H9 (cell line): Measurements from ENCODE around the gene DGKB. TPM values are rescaled to one million over a fixed set of nuclear protein-coding genes. Genes with fewer than 3 reads are reported as not detected.

Experiments
- DNase-seq: peaks from one replicate; pipeline ENCODE4 v3.0.0-alpha.2; 2017
- H2AFZ ChIP-seq: one replicate; pipeline ENCODE4 v1.6.1; 2013; ENCODE audit warnings: mild to moderate bottlenecking, low read length, control low read depth, moderate library complexity
- H2AK5ac ChIP-seq: 2 replicates; pipeline ENCODE4 v1.6.1; 2013; ENCODE audit warnings: low read length, control low read depth, mixed read lengths; ENCODE audit not compliant: insufficient read length
- H2BK120ac ChIP-seq: one replicate; pipeline ENCODE4 v1.6.1; 2013; ENCODE audit warnings: low read depth, mild to moderate bottlenecking, low read length, control low read depth, inconsistent platforms; ENCODE audit not compliant: poor library complexity, severe bottlenecking
- H2BK12ac ChIP-seq: 2 replicates; pipeline ENCODE4 v1.6.1; 2013; ENCODE audit warnings: low read length, control low read depth, mixed read lengths, low read depth; ENCODE audit not compliant: insufficient read length
- H2BK15ac ChIP-seq: 2 replicates; pipeline ENCODE4 v1.6.1; 2013; ENCODE audit warnings: low read depth, low read length, control low read depth
- H2BK20ac ChIP-seq: one replicate; pipeline ENCODE4 v1.6.1; 2013; ENCODE audit warnings: low read depth, mild to moderate bottlenecking, low read length, control low read depth, inconsistent platforms; ENCODE audit not compliant: poor library complexity, severe bottlenecking
- H2BK5ac ChIP-seq: 2 replicates; pipeline ENCODE4 v1.6.1; 2013; ENCODE audit warnings: low read length, control low read depth, mixed read lengths; ENCODE audit not compliant: insufficient read length
- H3K14ac ChIP-seq: 2 replicates; pipeline ENCODE4 v1.6.1; 2013; ENCODE audit warnings: low read length, control low read depth; ENCODE audit not compliant: insufficient read depth
- H3K18ac ChIP-seq: 2 replicates; pipeline ENCODE4 v1.6.1; 2013; ENCODE audit warnings: low read depth, mild to moderate bottlenecking, mixed read lengths, low read length, control low read depth; ENCODE audit not compliant: insufficient read length
- H3K23ac ChIP-seq: 2 replicates; pipeline ENCODE4 v1.6.1; 2013; ENCODE audit warnings: low read length, control low read depth, mixed read lengths, low read depth; ENCODE audit not compliant: insufficient read length
- H3K23me2 ChIP-seq: 2 replicates; pipeline ENCODE4 v1.6.1; 2013; ENCODE audit warnings: low read depth, mild to moderate bottlenecking, mixed read lengths, low read length, control low read depth; ENCODE audit not compliant: insufficient read length, poor library complexity, severe bottlenecking
- H3K27ac ChIP-seq: 2 replicates; pipeline ENCODE4 v1.5.1; 2013; ENCODE audit warnings: low read length, control low read depth, mixed read lengths, low read depth; ENCODE audit not compliant: insufficient read length
- H3K27me3 ChIP-seq: 2 replicates; pipeline ENCODE4 v1.6.1; 2013; ENCODE audit warnings: low read length, control low read depth, inconsistent platforms; ENCODE audit not compliant: insufficient read depth
- H3K4ac ChIP-seq: 2 replicates; pipeline ENCODE4 v1.6.1; 2013; ENCODE audit warnings: low read depth, mild to moderate bottlenecking, control low read depth, inconsistent platforms, low read length, moderate library complexity
- H3K4me1 ChIP-seq: 2 replicates; pipeline ENCODE4 v1.6.1; 2013; ENCODE audit warnings: low read length, control low read depth, inconsistent platforms; ENCODE audit not compliant: insufficient read depth
- H3K4me2 ChIP-seq: 2 replicates; pipeline ENCODE4 v1.6.1; 2013; ENCODE audit warnings: low read length, control low read depth, mixed read lengths; ENCODE audit not compliant: insufficient read length, insufficient read depth
- H3K56ac ChIP-seq: 2 replicates; pipeline ENCODE4 v1.6.1; 2013; ENCODE audit warnings: low read depth, mild to moderate bottlenecking, mixed read lengths, low read length, control low read depth; ENCODE audit not compliant: insufficient read length
- H3K79me1 ChIP-seq: 2 replicates; pipeline ENCODE4 v1.6.1; 2013; ENCODE audit warnings: low read depth, mild to moderate bottlenecking, moderate library complexity, low read length, control low read depth, inconsistent platforms; ENCODE audit not compliant: insufficient read depth, poor library complexity, severe bottlenecking
- H3K79me2 ChIP-seq: 2 replicates; pipeline ENCODE4 v1.6.1; 2013; ENCODE audit warnings: low read length, control low read depth, inconsistent platforms; ENCODE audit not compliant: insufficient read depth
- H3K9ac ChIP-seq: 2 replicates; pipeline ENCODE4 v1.6.1; 2013; ENCODE audit warnings: low read length, control low read depth, mixed read lengths; ENCODE audit not compliant: insufficient read length; ENCODE audit errors: extremely low read depth
- H3K9me3 ChIP-seq: one replicate; pipeline ENCODE4 v1.6.1; 2013; ENCODE audit warnings: low read depth, low read length, inconsistent platforms; ENCODE audit not compliant: control insufficient read depth
- H3T11ph ChIP-seq: one replicate; pipeline ENCODE4 v1.6.1; 2013; ENCODE audit warnings: mild to moderate bottlenecking, low read length, control low read depth, inconsistent platforms
- H4K20me1 ChIP-seq: one replicate; pipeline ENCODE4 v1.6.1; 2013; ENCODE audit not compliant: control insufficient read depth, insufficient read length, insufficient read depth
- H4K5ac ChIP-seq: 2 replicates; pipeline ENCODE4 v1.6.1; 2013; ENCODE audit warnings: low read depth, mild to moderate bottlenecking, mixed read lengths, low read length, control low read depth; ENCODE audit not compliant: insufficient read length
- H4K8ac ChIP-seq: replicated peaks from 2 replicates; pipeline ENCODE4 v1.6.1; 2013; ENCODE audit warnings: low read length, control low read depth, mixed read lengths, low read depth; ENCODE audit not compliant: insufficient read length
- H4K91ac ChIP-seq: 2 replicates; pipeline ENCODE4 v1.6.1; 2013; ENCODE audit warnings: low read depth, mild to moderate bottlenecking, moderate library complexity, mixed read lengths, low read length, control low read depth; ENCODE audit not compliant: insufficient read length
- H3K27ac Mint-ChIP-seq, 3 experiments: 2 replicates in 2 of 3; 3 replicates in 1 of 3; pipeline ENCODE4 v1.8.0; 2020 to 2021; ENCODE audit warnings: mixed read lengths in 3 of 3, mild to moderate bottlenecking in 1 of 3, moderate library complexity in 1 of 3
- H3K27me3 Mint-ChIP-seq: 2 replicates; pipeline ENCODE4 v1.8.0; 2021; ENCODE audit warnings: low read depth, mild to moderate bottlenecking, moderate library complexity, mixed read lengths
- H3K36me3 Mint-ChIP-seq, 3 experiments: 2 replicates in 2 of 3; 3 replicates in 1 of 3; pipeline ENCODE4 v1.8.0; 2020 to 2021; ENCODE audit warnings: low read depth in 3 of 3, mixed read lengths in 3 of 3; ENCODE audit not compliant: insufficient read depth in 1 of 3
- H3K4me1 Mint-ChIP-seq, 2 experiments: 2 replicates each; pipeline ENCODE4 v1.8.0; 2020; ENCODE audit warnings: mixed read lengths in 2 of 2
- H3K4me3 Mint-ChIP-seq, 2 experiments: 2 replicates in 1 of 2; 3 replicates in 1 of 2; pipeline ENCODE4 v1.8.0; 2020 to 2021; ENCODE audit warnings: mild to moderate bottlenecking in 2 of 2, mixed read lengths in 2 of 2, moderate library complexity in 1 of 2
- H3K9me3 Mint-ChIP-seq, 2 experiments: 2 replicates in 1 of 2; 3 replicates in 1 of 2; pipeline ENCODE4 v1.8.0; 2020; ENCODE audit warnings: mild to moderate bottlenecking in 2 of 2, mixed read lengths in 2 of 2, moderate library complexity in 1 of 2
- WGBS: extraction: QIAGEN DNeasy Blood & Tissue Kit; methylation state at CpG from one replicate; pipeline ENCODE4 v1.1.7; 2013; ENCODE audit warnings: missing lambda C conversion rate, low lambda C conversion rate, mixed read lengths; ENCODE audit not compliant: insufficient read length; ENCODE audit errors: extremely low coverage; 5-methylcytosine and 5-hydroxymethylcytosine counted together
- total RNA-seq: library from RNA; stranded (reverse); gene quantifications from 2 replicates; pipeline ENCODE4 v1.2.1, GENCODE V29; 2021
- TF ChIP-seq, protein P1 (sequence below): fragments of 200-600 bp; sonication (generic); conservative IDR thresholded peaks from 3 replicates; pipeline ENCODE4 v1.8.0; 2021; ENCODE audit warnings: antibody characterized with exemption, mild to moderate bottlenecking

Gene DGKB
- total RNA-seq, 1 experiment from 2014 or later = 0.26 TPM

- no peaks in the 10 kb centered on the region for H3K27me3 ChIP-seq
- no peaks in the 10 kb centered on the region; the same call in 1 of the 2 replicates for H3K4me1 ChIP-seq
- no peak for DNase-seq
- H3K23me2 ChIP-seq = no peaks in the 10 kb centered on the region
- Mint-ChIP-seq H3K27me3 (no peaks in the 10 kb centered on the region), H3K4me1 (no peaks in the 10 kb centered on the region), H3K36me3 (no peaks in the 10 kb centered on the region), H3K4me3 (no peak overlapping the region), H3K9me3 (no peaks in the 10 kb centered on the region), H3K27ac (no peak overlapping the region)
- no peak overlapping the region for H3K4me2 ChIP-seq
- no peak overlapping the region for H3K9ac ChIP-seq
- no peaks in the 10 kb centered on the region for H3K9me3 ChIP-seq
- no CpG with 5 or more reads among the region's 3 CpGs for WGBS
- no peaks in the 10 kb centered on the region for H3K79me1 ChIP-seq
- TF ChIP-seq, protein P1, sequence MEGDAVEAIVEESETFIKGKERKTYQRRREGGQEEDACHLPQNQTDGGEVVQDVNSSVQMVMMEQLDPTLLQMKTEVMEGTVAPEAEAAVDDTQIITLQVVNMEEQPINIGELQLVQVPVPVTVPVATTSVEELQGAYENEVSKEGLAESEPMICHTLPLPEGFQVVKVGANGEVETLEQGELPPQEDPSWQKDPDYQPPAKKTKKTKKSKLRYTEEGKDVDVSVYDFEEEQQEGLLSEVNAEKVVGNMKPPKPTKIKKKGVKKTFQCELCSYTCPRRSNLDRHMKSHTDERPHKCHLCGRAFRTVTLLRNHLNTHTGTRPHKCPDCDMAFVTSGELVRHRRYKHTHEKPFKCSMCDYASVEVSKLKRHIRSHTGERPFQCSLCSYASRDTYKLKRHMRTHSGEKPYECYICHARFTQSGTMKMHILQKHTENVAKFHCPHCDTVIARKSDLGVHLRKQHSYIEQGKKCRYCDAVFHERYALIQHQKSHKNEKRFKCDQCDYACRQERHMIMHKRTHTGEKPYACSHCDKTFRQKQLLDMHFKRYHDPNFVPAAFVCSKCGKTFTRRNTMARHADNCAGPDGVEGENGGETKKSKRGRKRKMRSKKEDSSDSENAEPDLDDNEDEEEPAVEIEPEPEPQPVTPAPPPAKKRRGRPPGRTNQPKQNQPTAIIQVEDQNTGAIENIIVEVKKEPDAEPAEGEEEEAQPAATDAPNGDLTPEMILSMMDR = no peak
- no peak overlapping the region for H3K4ac ChIP-seq
- no peak overlapping the region for H2BK15ac ChIP-seq
- H2BK12ac ChIP-seq = no peak overlapping the region
- no peak overlapping the region for H3K18ac ChIP-seq
- H2AK5ac ChIP-seq = no peak overlapping the region
- no peak overlapping the region for H2BK5ac ChIP-seq
- no peaks in the 10 kb centered on the region for H3K79me2 ChIP-seq
- no peak overlapping the region for H3K23ac ChIP-seq
- H3T11ph ChIP-seq = no peak overlapping the region
- no peak overlapping the region for H3K27ac ChIP-seq
- no peak overlapping the region for H2AFZ ChIP-seq
- H4K8ac ChIP-seq = no peak overlapping the region
- H4K91ac ChIP-seq = no peak overlapping the region
- no peak overlapping the region for H2BK20ac ChIP-seq
- H2BK120ac ChIP-seq = no peak overlapping the region
- H3K14ac ChIP-seq = no peak overlapping the region
- H4K5ac ChIP-seq = no peak overlapping the region
- no peaks in the 10 kb centered on the region for H4K20me1 ChIP-seq
- H3K56ac ChIP-seq = no peak overlapping the region
Observed at GRCh38 chr7:14487701-14488395, 414.7 kb downstream of the DGKB start.
